Measurements from ENCODE around the gene NEBL.

Gene NEBL

DNA sequence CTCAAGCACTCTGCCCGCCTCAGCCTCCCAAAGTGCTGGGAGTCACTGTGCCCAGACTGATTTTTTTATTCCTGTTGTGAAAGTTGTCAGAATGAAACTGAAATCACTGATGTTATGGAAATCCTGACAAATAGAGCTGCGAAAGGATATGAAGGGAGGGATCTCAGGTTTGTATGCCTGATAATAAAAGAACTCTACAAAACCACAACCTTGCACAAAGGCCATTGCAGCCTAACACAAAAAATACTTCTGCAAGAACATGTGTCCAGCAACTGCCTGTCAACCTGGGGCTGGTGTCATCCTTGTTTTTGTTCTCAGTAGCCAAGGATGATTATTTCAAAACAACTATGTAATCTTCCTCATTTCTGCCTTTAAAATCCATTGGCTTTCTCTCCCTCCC, 126.1 kb downstream of the NEBL start:
- DNase-seq = no peak

DNA sequence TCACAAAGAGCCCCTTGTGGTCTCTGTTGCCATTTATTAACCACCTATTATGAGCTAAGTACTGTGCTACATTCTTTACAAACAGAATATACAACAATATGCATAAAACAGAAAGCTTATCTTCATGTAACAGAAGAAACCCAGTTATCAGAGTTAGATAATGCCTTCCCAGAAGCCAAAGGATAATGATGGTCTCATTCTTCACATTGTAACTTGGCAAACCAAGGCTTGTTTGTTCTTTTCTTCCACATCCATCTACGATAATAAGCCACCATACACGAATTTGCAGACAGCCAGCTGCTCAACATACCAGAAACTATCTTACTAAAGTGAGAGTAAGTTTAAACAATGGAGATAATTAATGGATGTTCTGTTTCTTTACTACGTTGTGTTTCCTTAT, 127.6 kb downstream of the NEBL start:
- DNase-seq = peak; percentile 9

DNA sequence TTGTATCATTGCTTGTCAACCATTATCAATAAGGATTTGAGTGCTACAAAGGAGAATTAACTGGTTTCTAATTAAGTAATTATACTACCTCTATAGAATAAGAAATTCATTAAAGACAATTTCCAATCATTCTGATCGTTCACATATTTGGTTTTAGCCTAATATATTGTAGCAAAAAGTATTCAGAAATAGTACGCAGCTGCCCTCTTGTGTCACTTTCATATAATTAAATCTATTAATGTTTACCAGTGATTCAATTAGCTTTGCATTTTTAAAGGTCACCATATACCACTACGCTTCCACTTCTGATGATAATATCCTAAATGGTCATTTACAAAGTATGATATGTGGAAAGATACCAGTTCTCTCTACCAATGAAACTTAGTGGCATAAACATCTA, 128.3 kb downstream of the NEBL start:
- peak; percentile 59 for DNase-seq

DNA sequence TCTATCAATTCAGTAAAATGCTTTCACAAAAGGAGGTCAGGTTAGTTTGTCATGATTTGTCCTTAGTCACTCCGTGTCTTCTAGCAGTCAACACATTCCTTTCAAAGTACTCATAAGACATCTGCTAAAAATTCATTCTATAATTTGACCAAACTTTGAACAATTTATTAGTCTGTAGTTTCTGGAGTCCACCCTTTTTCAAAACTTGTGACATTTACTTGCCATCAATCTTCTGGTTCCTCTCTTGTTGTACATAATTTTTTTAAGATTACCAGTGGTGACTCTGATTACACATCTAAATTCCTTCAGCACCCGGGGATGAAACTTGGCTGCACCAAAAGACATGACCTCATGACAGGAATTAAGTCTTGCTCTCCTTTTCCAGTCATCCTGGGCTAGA, 130.1 kb downstream of the NEBL start:
- DNase-seq = no peak

DNA sequence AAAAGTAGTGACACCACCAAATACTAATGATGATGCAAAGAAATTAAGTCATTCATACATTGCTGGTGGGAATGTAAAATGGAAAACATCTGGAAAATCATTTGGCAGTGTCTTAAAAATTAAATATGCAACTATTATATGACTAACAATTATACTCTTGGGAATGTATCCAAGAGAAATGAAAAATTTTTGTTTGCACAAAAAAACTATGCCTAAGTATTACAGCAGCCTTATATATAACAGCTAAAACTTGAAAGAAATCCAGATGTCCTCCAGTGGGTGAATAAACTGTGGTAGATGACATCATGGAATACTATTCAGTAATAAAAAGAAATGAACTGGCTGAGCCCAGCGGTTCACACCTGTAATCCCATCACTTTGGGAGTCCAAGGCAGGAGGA, 132.0 kb downstream of the NEBL start:
- DNase-seq = no peak

DNA sequence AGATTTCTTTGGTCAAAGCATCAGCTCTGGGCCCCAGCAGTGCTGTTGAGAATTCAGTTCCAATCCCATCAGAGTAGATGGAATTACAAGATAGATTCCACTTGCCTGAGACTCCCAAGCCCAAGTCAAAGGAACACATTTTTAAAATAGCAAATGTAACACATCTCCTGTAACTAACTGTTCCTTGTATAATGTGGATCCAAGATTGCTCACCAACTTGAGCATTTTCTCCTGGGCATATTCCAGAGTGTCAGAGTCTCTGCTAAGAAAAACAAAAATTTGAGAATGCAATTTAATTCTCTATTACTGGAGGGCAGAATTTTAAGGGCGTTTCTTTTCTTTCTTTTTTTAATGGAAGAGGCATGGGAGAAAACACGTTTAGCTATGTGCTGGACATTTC, 136.7 kb downstream of the NEBL start:
- DNase-seq = no peak

DNA sequence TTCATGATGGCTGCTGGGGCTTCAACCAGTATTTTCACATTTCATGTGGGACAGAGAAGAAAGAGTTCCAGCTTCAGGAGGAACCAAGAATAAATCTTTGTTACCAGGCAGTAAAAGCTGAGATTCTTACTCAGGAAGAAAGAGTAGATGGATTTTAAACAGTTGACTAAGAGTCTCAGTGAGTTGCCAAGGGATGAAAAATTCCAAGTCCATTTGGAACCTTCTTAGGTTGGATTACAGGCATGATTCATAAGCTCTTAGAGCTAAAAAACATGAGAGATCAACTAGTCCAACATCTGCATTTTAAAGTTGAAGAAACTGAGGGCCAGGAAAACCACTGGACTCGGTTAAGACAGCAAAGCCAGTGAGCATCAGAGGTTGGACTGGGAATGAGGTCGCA, 148.6 kb downstream of the NEBL start:
- DNase-seq = no peak

DNA sequence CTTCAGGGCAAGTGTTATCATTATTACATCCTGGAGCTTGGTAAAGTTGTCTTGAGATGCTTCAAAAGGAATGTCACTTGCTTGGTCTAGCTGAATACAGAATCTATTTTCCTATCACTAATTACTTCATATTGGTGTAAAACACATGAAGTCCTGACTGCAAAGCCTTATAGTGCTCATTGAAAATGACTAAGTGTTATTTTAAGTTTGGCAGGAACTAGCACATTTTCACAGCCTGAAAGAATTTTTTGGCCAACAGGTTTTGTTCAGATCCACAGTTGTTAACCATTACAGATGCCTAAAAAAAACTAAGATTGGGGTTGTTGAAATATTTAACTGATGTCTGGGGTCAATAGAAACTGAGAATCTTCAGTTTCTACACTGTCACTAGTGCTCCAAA, 149.3 kb downstream of the NEBL start:
- no peak for DNase-seq

DNA sequence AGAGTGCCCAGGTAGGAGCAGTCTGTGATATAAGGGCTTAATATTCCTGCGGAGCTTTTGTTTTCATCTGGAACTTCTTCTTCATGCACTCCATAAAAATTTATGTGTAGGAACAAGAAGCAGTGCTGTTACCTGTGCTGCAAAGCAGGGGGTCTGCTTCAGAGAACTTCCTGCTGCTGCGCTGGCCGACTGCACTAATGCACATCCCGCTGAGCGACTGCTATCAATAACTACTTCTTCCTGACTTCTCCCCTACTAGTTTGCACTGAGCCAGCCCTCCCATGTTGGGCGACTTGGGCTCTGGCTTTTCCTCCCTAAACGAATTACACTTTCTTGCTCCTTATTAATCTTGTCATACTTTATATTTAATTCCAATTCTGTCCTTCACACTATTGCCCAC, 150.3 kb downstream of the NEBL start:
- no peak for DNase-seq

DNA sequence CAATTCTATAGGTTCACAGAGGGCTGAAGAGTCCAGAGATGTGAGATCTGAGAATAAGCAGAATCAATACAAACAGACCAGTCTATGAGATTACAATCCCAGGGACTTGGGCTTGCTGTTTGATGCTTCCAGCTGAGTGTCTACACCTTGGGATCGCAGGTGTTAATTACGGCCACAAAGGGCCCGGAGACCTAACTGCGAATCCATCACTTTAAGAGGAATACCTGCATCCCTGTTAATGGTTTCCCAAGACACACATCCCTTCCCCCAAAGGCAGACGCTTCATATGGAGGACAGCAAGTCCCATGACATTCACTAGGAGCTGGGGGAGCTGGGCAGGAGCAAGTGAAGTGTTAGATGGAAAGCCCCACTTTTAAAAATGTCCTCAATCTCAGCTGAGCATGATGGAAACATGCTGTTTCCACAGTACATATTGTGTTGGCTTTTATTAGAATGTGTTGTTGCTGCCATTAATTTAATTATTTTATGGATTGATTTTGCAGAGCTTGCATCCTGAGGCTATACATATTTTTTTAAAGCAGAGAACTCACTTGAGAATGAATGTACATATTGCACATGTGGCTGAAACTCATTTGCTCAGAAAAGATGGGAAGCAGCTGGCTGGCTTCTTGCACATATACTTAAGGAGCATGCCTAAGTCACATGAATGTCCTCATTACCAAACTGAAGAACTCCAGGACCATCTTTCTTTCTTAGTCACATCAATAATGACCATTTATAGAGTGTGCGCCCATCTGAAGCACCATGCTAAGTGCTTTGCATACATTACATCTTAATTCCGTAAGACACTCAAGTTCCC, 151.3 kb downstream of the NEBL start:
- no peak for DNase-seq

DNA sequence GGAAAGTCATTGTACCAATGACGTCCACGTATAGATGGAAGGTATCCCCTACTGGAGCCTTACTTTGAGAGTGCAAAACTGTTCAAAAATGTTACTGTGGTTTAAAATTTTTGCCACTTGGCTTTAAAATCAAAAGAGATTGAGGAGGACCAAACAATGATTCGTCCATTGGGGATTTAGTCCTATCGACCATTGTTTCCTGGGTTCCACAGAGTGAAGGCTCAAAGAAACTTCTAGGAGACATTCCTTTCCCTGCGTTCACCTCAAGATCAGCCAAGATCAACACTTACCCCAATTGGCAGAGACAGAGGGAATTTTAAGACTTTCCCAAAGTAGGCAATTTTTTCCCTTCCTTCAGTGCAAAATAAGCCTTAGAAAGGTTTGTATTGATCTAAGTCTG, 152.3 kb downstream of the NEBL start:
- DNase-seq = no peak

DNA sequence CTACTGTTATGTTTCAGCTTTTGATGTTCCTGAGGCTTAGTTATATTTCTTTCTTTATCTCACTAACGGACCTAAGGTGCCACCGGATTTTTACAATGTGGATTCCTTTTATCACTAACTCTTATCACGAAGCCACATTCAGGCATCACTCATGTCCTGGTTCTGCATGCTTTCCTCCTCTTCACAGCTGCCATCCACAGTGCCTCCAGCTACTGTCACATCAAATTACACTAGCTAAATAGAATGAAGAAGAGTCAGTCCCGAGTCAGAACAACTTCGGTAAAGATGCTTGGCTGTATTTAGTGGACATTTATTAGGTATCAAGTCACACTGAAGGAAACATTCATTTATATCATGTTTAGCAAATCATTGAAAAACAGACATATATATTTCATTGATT, 153.2 kb downstream of the NEBL start:
- DNase-seq = no peak

DNA sequence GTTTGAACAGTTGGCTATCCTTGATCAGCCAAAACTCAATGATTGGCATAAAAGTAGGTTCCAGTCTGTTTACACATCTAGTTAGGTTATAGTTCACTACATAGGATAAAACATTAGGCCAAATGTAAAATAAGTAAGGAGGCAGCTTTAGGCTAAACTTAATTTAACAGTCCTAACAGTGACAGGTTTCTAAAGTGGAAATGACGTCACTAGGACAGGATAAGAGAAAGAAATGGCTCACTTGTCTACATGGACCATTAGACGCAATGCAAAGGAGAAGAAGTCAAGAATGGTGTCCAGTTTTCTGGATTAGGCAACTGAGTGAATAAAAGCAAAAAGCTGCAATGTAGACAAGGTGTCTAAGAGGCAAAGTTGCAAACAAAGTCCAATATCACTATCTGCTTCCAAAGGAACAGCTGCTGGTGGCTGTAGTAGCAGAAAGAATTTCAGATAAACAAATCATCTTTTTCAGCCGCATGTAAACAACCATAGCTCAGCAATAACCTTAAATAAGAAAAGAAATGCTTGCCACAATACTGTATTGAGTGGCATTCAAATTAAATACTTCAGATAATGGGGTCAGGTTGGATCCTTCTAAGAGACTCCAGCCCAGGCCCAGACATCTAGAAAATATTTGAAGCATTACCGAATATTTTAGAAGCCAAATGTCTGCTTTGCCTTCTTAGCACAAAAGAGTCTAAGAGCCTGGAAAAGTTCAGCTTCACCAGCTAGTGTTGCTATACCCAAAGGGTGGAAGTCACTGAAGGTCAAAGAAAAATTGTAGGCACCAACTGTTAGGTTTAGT, 154.2 kb downstream of the NEBL start:
- DNase-seq = no peak

DNA sequence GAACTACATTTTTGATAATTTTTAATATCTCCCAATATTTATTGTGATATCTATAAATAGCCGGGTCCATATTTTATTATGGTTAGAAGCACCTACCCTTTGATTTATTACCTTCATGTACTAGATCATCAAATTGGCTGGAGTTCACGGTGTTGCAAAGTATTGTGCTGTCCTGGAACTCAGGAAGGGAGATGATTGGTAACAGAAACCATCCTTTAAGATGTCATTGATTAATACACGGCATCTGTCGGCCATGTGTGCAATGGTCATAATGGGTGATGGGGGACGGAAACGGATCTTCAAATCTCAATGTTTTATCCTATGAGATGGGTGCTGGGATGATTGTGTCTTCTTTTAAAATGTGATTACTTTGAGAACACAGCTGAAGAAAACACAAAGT, 157.0 kb downstream of the NEBL start:
- DNase-seq = no peak

DNA sequence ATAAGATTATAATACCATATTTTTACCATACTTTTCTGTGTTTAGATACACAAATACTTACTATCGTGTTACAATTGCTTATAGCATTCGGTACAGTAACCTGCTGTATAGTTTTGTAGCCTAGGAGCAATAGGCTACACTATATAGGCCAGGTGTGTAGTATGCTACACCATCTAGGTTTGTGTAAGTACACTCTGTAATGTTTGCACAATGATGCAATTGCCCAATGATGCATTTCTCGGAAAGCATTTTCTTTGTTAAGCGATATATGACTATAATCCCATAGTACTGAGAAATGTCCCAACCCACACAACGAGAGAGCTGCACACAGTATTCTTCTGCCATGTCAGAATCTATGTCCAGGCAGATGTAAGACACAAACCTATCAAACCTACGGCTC, 160.0 kb downstream of the NEBL start:
- DNase-seq = no peak
